ENCODE data around the gene CATSPERZ. TPM values are rescaled to one million over a fixed set of nuclear protein-coding genes. Genes with fewer than 3 reads are reported as not detected.
"Not testable (repeated sequence)": the region's sequence is repeated elsewhere in the genome, so short reads cannot be mapped to it uniquely, and the experiment has no call there.

Gene CATSPERZ
- polyA plus RNA-seq, 3 donors = not detected

DNA sequence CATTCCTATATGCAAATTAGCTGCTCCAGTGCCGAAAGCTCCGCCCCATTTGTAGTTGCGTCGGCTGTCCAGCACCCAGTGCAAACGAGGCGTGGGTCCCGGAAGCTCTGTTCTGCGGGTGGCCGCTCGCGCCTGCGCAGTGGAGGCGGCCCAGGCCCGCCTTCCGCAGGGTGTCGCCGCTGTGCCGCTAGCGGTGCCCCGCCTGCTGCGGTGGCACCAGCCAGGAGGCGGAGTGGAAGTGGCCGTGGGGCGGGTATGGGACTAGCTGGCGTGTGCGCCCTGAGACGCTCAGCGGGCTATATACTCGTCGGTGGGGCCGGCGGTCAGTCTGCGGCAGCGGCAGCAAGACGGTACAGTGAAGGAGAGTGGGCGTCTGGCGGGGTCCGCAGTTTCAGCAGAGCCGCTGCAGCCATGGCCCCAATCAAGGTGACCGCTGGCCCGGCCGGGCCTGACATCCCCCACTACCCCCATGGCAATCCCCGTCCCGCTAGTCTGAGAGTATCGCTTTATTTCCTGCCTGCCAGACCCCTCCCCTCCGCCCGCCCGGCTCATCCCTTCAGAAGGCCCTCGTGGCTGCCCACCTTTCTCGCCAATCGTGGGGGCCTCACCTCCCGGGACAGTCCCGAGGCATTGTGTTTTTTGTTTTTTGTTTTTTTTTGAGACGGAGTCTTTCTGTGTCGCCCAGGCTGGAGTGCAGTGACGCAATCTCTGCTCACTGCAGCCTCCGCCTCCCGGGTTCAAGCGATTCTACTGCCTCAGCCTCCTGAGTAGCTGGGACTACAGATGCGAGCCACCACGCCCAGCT, 18.0 kb downstream of the CATSPERZ start, which contains the start of gene PRDX5:
Gene PRDX5, plus strand, starts transcription at position 161 of the 805 bp plus-strand sequence. Its CDS starts 95 bp downstream, at position 256.
- DNase-seq = peak; percentile 96

DNA sequence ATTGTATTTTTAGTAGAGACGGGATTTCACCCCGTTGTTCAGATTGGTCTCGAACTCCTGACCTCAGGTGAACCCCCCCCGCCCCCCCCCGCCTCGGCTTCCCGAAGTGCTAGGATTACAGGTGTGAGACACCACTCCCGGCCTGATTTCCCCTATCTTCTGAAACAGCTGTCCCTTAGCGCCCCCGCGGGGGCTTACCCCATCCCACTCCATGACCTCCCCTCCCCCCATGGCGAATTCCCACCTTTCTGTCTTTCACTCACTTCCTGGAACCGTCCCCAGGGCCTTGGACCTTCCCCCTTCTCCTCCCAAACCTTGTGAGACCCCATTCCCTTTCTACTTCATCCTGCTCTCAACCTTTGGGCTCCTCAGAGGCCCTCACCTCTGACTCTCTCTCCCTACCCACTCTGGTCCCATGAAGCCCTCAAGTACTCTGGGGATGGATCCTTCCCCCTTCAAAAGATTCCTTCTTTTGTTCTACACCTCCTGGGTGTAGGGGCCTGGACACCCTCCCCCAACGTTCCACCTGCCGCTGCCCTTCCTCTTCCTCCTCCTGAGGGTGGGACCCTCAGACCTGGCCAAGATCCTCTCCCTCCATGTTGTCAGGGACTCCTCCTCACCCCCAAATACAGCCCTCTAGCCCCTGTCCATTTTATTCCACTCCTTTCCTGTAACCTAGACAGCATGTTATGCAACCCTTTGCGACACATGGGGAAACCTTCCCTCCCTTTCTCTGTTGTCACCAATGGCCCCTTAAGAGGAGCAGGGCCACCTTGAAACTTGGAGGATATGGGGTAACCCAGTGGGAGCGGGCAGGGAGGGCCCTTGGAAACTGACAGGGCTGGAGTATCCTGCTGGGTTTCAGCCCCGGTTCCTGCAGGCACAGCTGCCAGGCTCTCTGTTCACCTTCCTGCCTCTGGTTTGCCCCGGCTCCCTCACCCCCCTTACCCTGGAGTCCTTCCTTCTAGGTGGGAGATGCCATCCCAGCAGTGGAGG, 18.9 kb downstream of the CATSPERZ start:
- no peak for DNase-seq

DNA sequence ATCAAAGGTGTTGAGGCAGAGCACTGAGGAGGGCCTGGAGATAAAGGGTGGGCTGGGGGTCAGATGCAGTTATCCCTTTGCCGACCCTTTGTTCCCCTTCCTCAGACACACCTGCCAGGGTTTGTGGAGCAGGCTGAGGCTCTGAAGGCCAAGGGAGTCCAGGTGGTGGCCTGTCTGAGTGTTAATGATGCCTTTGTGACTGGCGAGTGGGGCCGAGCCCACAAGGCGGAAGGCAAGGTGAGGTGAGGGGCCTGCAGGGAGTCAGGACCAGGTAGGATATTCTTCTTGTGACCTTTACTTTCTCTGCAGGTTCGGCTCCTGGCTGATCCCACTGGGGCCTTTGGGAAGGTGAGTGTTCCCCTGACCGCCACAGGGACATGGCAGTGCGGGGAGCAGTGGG, 20.4 kb downstream of the CATSPERZ start:
- no peak for DNase-seq

DNA sequence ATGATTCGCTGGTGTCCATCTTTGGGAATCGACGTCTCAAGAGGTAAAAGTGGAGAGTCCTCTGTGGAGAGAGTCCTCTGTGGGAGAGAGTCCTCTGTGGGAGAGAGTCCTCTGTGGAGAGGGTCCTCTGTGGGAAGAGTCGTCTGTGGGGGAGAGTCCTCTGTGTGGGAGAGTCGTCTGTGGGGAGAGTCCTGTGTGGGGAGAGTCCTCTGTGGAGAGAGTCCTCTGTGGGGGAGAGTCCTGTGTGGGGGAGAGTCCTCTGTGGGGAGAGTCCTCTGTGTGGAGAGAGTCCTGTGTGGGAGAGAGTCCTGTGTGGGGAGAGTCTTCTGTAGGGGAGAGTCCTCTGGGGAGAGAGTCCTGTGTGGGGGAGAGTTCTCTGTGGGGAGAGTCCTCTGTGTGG, 20.9 kb downstream of the CATSPERZ start:
- DNase-seq = no peak

DNA sequence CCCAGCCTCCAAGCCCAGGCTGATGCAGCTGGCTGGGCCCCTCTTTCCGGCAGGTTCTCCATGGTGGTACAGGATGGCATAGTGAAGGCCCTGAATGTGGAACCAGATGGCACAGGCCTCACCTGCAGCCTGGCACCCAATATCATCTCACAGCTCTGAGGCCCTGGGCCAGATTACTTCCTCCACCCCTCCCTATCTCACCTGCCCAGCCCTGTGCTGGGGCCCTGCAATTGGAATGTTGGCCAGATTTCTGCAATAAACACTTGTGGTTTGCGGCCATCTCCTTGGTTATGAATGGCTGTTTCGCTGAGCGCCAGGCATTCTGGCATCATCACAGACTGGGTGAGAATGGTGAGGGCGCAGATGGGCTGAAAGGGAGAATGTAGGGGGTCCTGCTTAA, 21.4 kb downstream of the CATSPERZ start:
- DNase-seq = no peak

DNA sequence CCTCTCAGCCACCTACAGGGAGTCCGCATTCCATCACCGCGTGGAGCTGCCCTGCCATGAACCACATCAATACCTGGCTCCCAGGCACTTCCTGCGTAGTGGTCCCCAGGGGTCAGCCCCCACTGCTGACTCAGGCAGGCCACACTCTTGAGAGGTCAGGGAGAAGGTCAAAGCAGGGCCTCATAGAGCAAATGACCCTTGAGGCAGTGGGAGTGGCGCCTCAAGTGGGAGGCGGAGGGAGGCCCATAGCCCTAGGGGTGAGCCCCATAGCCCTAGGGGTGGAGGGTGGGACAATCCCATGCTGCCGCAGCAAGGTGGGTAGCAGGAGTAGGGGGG, 22.7 kb downstream of the CATSPERZ start:
- DNase-seq = no peak

DNA sequence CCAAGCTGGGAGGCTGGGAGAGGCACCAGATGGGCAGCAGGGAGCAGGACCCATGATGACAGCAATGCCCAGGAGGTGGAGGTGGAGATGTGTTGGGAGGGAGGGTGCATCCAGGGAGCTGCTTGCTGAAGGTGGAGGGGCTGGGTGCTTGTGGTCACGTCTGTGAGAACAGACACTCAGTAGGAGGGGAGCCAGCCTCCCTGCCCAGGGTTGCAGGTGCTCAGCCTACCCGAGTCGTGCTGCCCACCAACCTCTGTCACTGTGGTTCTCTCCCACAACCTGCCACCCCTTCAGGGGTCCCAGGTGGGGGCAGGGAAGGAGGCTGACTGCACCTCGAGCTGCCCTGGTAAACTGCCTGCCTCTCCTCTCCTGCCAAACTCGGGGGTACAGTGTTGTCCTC, 23.2 kb downstream of the CATSPERZ start:
- no peak for DNase-seq

DNA sequence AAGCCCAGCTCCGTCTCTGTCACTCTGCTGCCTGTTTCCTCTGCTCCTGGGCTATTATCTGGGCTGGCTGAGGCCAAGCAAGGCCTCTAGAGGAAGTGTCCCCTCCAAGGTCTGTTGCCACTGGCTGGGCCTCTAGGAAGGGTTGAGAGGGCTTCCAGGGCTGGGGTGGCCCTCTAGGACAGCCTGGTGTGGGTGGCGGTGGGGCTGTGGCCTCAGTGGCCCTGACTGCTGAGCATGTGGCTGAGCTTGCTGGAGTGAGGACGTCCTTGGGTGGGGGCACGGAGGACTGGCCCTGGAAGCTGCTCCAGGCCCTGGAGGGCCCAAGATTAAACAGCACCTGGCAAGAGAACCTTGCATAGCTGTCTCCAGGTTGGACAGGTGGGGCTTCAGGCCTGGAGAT, 23.8 kb downstream of the CATSPERZ start:
- not testable (repeated sequence) for DNase-seq

DNA sequence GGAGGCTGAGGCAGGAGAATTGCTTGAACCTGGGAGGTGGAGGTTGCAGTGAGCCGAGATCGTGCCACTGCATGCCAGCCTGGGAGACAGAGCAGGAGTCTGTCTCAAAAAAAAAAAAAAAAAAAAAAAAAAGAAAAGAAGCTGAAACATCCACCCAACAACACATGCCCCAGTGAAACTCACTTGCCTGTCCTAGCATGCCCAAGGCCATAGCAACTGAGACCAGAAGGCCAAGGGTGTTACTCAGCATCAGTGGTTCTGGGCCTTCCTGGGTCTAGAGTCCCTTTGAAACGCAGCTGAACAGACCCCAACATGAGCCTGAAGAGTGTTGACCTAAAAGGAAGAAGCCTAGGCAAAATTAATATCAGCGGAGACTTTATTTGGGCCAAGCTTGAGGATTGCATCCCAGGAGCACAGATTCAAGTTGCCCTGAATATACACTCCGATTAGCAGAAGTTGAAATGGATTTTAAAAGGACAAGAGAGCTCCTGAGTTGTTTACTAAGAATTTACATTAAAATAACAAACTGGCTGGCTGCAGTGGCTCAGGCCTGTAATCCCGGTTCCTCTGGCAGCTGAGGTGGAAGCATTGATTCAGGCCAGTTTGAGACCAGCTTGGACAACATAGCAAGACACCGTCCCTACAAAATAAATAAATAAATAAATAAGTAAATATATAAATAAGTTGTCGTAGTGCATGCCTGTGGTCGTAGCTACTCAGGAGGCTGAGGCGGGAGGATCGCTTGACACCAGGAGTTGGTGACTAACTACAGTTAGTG, 24.7 kb downstream of the CATSPERZ start:
- DNase-seq = no peak

DNA sequence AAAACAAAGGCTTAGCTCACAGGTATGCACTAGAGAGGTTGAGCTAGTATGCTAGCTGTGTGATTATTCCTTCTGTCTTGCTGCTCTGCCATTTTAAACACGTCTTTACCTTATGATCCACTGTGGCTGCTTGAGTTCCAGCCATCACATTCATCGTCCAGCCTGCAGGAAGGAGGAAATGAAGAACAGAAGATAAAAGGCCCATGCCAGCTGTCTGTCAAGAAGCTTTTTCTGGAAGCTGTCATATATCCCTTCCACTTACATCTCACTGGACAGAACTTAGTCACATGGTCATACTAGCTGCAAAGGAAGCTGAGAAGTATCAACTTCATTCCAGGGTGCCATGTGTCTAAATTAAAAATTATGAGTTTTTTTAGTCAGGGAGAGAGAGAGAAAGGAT, 27.2 kb downstream of the CATSPERZ start:
- no peak for DNase-seq

DNA sequence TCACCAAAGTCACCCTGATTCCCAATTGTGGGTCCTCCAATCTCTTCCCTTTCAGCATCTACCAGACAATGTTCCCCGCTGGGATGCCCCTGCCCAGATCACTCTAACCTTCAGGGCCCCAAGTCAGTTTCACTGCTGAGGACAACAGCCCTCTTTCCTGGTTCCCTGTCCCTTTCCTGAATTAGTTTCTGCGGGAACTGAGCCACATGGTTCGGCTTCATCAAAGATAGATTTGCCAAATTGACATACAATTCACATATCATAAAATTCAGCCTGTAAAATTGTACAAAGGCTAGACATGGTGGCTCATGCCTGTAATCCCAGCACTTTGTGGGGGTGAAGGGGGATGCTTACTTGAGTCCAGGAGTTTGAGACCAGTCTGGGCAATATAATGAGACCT, 27.8 kb downstream of the CATSPERZ start:
- no peak for DNase-seq

DNA sequence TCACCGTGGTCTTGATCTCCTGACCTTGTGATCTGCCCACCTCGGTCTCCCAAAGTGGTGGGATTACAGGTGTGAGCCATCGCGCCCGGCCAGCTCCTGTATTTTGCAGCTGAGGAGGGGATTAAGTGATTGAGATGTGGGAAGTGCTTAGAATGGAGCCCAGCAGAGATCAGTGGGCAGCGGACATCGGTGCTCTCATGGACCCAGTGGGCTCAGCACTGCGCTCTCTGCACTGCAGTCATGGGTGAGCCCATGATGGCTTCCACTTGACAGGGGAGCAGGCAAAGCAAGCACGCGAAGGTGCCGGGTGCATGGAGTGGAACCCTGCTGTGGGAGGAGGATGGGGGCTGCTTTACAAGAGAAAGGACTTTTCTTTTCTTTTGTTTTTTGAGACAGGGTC, 30.7 kb downstream of the CATSPERZ start:
- no peak for DNase-seq

DNA sequence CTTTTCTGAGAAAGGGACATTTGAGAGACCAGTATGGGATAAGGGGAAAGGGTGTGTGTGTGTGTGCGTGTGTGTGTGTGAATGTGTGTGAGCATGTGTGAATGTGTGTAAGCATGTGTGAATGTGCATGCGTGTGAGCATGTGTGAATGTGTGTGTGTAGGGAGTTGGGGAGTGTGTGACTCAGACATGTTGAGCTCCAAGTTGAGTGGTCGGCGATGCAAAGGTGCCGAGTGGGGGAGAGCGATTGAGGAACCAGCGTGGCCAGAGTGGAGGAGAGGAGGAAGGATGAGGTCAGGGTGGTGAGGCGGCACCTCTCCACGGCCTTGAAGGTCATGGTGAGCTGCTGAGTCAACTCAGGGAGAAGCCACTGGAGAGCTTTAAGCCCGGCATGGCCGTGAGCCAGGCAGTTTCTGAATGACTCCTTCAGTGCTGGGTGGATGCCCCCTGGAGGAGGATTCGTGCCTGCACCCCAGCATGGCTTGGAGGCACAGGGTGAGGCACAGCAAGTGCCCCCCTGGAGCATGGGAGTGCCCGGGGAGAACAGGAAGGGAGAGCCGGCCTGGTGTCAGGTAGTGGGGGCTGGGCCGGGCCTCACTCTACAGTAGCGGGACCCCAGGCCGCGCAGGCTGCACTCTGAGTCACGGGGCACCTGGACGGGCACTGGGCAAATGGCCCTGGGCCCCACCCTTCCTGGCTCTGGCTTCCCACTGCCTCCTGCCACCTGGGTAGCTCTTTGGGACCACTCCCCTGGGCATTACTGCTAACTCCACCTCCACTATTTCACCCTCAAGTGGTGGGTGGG, 31.6 kb downstream of the CATSPERZ start:
- no peak for DNase-seq

DNA sequence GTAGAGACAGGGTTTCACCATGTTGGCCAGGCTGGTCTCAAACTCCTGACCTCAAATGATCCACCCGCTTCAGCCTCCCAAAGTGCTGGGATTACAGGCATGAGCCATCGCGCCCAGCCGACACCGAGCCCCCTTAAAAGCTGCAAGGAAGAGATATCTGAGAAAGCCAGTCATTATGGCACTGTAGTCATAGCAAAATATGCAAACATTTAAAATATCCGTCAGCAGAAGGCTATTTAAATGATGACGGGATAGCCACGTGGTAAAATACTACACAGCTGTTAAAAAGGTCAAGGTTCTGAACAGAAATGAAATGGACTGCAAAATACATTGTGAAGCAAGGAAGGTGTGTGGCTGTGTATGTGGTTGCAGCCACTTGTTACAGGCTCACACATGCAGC, 33.4 kb downstream of the CATSPERZ start:
- no peak for DNase-seq

DNA sequence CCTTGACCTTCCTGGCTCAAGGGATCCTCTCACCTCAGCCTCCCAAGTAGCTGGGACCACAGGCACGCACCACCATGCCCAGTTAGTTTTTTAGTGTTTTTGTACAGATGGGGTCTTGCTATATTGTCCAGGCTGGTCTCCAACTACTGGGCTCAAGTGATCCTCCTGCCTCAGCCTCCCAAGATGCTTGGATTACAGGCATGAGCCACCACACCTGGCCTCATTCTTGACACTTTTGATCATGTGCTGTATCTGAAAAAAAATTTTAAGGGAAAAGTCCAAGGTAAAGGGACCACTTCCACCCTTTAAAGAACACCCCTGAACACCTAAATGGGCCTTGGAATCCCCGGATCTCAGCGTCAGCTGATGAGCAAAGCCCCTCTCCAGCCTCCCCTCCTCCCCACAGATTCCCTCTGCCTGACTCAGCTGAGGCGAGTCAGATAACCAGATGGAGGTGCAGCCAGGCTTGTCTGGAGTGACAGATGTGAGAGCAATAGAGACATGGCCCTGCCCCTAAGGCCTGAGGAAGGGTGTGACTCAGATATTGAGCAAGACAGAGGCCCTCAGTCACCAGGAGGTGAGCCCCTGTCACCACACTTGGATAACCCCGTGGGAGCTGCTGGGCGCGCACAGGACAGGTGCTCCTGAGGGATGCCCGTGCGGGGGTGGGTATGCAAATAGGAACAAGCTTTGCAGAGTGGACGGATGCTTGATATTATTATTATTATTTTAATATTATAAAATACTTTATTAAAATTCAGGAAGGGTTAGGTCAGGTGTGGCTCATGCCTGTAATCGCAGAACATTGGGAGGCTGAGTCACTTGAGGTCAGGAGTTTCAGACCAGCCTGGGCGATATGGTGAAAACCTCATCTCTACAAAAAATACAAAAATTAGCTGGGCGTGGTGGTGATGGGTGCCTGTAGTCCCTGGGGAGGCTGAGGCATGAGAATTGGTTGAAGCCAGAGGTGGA, 34.9 kb downstream of the CATSPERZ start:
- no peak for DNase-seq

DNA sequence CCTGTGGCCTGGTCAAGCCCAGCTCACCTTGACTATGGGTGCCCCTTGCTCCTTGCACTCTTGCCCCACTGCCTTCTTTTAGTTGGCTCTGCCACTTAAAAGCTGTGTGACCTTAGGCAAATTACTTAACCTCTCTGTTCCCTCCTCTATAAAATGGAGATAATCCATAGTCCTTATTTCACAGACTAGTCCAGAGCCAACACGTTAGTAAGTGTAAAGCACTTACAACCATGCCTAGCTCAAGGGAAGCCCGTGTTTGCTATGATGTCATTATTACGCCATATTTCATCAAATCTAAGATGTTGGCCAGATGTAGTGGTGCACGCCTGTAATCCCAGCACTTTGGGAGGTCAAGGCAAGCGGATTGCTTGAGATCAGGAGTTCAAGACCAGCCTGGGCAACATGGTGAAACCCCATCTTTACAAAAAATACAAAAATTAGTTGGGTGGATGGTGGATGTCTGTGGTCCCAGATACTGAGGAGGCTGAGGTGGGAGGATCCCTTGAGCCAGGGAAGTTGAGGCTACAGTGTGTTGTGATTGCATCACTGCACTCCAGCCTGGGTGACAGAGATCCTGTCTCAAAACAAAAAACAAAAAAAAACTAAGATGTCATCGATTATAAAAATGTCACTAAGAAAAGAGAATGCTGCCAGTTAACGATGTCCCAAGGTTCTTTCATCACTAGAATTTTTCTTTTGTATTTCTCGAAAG, 37.5 kb downstream of the CATSPERZ start:
- DNase-seq = no peak

DNA sequence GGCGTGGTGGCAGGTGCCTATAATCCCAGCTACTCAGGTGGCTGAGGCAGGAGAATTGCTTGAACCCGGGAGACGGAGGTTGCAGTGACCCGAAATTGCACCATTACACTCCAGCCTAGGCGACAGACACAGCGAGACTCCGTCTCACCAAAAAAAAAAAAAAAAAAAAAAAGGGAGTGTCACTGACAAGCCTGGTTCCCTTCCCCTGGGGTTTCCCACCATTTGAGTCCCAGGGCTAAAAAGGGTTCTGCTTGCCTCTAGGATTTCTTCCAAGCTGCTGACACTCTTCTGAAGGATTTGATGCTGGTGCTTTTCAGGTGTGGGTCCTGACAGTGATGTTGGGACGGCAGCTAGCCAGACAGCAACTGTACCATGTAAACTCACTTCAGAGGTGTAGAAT, 38.6 kb downstream of the CATSPERZ start:
- DNase-seq = no peak

DNA sequence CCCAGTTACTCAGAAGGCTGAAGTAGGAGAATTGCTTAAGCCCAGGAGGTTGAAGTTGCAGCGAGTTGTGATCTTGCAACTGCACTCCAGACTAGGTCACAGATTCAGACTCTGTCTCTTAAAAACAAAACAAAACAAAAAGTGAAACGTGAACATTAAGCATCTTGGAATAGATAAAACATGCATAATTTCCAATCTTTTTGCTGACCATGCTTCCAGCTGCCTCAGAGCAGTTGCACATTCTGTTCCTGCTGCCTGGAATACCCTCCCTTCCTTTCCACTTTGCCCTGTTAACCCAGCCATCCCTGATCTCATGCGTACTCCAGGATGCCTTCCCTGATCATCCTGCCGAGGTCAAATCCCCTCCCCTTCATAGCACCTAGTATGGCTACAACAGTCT, 39.1 kb downstream of the CATSPERZ start:
- DNase-seq = no peak

DNA sequence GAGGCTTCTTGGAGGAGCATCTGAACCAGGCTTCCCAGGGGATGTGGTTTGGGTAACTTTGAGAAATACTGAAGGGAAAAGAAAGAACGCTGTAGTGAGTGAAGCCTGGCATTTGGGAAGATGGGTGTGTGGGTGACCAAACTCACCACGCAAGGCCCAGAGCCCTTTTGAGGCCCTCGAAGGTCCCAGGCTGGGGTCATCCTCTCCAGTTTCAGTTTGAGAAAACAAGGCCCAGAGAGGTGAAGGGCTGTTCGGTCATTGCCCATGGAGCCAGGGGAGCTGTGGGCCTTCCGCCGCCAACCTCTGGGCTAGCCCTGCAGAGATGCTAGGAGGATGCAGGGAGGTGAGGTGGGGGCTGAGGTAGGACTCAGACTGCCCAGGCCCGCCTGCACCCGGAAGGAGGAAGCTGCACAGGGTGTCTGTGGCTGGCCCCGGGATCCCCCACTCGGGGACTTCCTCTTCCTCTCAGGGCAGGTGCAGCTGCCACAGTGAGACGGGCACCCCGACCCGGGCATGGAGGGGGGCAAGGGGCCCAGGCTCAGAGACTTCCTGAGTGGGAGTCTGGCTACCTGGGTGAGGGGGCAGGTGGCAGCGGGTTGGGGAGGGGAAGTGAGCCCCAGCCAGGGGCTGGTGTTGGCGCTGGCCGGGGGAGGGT, 39.7 kb downstream of the CATSPERZ start, which contains the start of gene CCDC88B:
Gene CCDC88B, plus strand, starts transcription at position 451 of the 655 bp plus-strand sequence. Its CDS starts 63 bp downstream, at position 514.
- DNase-seq = no peak
